Mucosa of gallbladder (tissue), 1 donor: ENCODE results near the gene SETMAR. TPM values are rescaled to one million over a fixed set of nuclear protein-coding genes. Genes with fewer than 3 reads are reported as not detected.
A peak's percentile ranks its signal among the peaks of the same experiment; 100 is the strongest.
"Not testable (repeated sequence)": the region's sequence is repeated elsewhere in the genome, so short reads cannot be mapped to it uniquely, and the experiment has no call there.

Experiments
- DNase-seq: peaks from one replicate; pipeline ENCODE4 v3.0.0-alpha.2; 2020; ENCODE audit warnings: low spot score
- total RNA-seq: library from RNA; stranded (reverse); gene quantifications from one replicate; pipeline ENCODE4 v1.2.1, GENCODE V29; 2021
- donor health status: DM: no; HTN: no; CAD: no.

SETMAR gene
- total RNA-seq, 1 donor from 2014 or later = 21.9 TPM

DNA sequence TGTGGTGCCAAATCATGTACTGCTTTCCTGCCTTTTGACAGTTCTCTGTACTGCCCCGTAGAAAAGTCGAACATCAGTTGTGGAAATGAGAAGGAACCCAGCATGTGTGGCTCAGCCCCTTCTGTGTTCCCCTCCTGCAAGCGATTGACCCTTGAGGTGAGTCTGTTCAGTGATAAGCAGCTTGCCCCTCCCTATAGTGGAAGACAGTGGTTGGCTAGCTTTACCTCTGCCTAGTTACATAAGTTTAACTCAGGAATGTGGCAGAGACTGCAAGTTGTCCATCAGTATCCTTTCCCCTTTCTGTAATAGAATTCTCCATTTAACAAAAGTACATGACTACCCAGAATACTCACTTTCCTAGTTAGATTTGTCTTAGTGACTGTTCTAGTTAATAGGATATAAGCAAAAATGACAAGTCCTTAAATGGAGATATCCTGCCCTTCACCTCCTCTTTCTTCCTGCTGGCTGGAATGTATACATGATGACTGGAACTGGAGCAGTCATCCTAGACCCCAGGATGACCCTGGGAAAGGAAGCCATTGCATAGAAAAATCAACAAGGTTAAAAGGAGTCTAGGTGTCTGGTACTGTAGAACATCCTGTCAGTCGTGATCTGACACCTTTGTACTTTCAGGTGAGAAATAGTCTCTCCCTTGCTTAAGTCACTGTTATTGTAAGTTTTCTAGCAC lies 10.6 kb downstream of the SETMAR start:
- no peak for DNase-seq

DNA sequence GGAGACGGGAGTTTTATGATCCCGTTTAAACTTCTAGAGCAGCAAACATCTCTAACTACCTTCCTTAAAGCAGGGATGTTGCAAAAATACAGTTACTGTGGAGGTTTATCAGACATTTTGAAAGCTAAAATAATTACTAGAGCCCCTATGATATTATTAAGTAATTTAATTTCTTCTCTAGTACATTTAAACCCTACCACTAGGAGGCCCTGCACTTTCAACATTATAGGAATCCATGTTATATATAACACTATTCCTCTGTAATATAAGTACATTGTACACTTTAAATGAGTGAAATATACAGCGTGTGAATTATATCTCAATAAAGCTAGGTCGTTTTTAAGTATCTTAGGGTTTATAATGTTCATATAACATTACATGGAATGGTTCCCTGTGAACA lies 11.5 kb downstream of the SETMAR start:
- DNase-seq = no peak

DNA sequence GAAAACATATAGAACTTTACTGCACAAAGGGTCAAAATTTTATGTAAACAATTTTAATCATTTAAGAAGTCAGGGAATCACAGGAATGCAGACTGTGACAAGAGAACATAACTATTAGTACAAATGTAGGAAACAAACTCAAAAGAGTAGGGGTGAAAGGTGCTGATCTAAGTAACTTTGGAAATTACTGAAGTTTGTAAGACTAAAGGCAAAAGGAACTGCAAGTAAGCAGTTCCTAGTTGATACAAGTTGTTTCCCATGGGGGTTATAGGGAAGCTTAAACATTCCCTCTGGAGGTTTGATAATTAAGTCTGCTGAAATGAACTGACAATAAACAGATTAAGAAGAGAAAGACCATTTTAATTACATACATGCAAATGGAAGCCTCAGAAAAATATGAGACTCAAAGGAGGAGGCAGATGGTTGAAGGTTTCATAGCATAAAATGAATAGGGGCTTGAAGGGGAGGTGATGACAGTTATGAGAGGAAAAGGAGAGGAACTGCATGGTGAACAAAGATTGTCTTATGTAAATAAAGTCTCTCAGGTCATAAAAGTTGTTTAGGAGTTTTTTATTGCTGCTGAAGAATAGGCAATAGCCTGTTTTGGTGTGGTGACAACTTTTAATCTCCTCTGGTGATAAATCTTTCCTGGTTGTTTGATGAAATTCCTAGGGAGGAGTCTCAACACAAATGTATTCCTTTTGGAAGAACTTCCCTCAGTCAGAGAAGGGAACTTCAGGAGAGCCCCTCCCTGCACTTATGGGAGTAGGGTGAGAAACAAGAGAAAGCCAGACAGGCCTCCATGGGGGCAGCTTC lies 17.1 kb downstream of the SETMAR start:
- no peak for DNase-seq

DNA sequence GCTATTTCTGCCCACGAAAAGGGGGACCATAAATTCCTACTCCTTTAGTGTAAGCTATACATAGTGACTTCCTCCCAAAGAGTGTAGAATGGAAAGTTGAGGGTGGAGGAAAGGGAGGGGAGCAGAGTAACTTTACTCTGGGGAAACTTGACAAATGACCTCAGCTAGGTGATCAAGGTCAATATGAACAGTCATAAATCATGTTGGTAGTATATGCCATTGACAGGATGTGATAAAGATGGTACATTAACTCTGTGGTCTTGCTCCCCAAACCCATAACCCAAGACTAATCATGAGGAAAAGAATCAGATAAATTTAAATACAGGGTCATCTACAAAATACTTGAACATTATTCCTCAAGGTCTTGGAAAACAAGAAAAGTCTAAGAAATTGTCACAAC lies 18.6 kb downstream of the SETMAR start:
- DNase-seq = no peak

DNA sequence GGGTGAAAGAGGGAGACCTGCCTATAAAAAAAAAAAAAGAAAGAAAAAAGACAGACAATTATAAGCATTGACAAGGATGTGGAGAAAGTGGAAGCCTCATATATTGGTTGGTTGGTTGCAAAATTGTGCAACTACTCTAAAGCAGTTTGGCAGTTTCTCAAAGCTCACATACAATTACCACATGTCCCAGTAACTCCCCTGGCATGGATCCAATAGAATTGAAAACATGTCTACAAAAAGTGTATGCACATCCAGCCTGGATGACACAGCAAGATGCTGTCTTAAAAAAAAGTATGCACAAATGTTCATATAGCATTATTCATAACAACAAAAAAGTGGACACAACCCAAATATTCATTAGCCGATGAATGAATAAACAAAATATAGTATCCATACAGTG lies 19.5 kb downstream of the SETMAR start:
- no peak for DNase-seq

DNA sequence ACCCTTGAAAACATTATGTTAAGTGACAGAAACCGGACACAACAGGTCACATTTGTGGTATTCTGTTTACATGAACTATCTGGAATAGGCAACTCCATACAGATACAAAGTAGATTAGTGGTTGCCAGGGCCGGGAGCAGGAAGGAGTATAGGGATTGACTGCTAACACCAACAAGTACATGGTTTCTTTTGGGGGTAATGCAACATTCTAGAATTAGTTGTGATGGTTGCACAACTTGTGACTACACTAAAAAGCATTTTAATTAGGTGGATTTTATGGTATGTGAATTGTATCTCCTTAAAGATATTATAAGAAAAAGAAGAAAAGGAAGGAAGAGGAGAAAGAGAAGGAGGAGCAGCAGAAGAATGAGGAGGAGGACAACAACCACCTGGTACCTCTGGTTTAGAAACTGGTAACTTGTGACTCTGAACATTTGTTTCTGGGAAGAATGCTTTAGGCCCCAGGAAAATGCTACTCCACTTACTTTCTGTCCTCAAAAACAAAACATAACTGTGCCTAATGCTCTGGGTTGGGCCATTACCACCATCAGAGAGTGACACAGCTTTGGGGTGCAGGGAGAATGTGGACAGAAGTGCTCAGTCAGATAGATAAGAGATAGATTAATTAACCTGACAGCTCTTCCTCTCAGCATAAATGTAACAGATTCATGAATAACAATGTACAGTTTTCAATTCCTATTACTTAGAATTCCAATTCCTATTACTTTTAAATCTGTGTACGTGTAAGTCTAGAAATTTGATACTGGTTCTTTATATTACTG lies 20.3 kb downstream of the SETMAR start:
- no peak for DNase-seq

DNA sequence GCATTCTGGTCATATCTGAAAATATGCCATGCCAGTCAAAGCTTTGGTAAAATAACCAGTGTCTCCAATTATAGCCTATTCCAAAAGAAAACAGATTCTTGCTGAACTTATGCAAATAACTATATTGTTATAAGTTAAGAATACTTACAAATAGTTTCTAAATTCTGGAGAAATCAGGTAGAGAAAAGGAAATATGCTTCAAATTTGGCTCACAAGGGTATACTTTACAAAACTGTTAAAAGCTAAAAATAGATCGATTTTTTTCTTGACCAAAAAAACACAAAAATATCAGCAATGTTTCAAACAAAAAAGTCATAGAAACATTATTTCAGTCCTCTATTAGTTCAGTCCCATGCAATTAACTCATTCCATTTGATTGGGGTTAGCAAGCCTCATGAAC lies 23.7 kb downstream of the SETMAR start:
- DNase-seq = no peak

DNA sequence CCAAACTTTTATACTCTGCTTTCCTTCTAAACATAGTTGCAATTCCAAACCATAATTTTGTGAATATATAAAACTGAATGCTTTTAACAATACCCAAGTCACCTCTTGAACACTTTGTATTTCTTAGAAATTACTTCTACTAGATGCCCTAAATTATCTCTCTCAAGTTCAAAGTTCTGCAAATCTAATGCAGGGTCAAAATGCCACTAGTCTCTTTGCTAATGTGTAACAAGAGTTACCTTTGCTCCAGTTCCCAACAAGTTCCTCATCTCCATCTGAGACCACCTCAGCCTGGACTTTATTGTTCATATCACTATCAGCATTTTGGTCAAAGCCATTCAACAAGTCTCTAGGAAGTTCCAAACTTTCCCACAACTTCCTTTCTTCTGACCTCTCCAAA lies 26.6 kb downstream of the SETMAR start:
- DNase-seq = not testable (repeated sequence)

DNA sequence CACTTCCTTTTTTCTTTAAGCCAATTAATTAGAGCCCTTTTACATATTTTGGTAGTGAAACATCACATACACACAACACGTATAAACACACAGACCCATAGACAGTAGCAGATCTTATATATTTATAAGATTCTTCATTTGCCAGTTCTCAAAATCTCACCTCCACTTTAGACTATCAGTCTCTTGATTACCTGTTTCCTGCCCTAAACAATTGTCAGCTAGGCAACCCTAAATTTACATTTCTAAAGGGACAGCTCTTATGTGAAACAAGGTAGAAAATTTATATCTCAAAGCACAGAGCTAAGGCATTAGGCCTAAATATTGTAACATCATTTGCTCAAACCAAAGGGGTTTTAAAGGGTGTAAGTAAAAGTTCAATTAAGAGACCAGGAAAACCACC lies 28.9 kb downstream of the SETMAR start:
- DNase-seq = no peak

DNA sequence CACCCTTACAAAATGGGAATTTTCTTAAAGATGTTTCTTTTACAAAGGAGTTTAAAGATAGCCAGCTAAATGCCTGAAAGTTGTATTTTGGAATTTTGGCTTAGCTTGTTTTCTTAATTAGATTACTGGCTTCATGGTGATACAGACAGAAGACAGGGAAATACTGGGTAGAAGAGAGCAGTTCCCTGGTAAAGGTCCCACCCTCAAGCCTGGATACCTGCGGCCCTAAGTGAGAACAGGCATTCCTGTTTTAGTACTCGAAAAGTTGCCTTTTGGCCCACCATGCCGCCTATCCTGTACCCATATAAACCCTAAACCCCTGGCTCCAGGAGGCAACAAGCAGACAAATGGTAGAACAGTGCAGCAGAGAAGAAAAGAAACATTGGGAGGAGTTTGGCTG lies 29.4 kb downstream of the SETMAR start:
- no peak for DNase-seq

DNA sequence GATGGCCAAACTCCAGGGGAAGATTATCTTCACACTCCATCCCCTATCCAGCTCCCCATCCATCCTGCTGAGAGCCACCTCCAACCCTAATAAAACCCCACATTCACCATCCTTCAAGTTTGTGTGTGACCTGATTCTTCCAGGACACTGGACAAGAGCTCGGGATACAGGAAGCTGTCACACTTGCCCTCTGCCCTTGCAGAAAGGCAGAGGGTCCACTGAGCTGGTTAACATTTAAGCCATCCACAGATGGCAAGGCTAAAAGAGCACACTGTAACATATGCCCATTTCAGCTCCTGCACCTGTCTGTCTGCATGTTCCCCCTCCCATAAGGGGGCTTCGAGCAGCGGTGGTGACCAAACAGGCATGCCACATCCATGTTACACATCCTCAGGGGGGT lies 29.8 kb downstream of the SETMAR start:
- no peak for DNase-seq

DNA sequence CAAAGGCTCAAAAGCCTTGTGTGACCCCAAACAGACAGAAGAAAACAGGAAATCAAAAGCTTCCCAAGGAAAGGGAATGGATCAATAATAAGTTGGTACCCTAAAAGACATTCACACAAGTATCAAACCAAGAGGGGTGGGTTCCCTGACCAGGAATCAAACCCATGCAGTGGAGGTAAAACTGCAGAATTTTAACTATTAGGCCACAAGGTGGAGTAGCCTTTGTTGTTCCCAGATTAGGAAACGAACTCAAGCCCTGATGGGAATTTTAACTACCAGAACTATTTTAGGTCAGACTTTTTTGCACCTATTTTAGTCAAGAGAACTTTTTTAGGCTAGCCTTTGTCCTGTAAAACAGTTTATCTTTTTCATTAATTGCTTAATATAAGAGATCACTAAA lies 31.4 kb downstream of the SETMAR start:
- DNase-seq = no peak

DNA sequence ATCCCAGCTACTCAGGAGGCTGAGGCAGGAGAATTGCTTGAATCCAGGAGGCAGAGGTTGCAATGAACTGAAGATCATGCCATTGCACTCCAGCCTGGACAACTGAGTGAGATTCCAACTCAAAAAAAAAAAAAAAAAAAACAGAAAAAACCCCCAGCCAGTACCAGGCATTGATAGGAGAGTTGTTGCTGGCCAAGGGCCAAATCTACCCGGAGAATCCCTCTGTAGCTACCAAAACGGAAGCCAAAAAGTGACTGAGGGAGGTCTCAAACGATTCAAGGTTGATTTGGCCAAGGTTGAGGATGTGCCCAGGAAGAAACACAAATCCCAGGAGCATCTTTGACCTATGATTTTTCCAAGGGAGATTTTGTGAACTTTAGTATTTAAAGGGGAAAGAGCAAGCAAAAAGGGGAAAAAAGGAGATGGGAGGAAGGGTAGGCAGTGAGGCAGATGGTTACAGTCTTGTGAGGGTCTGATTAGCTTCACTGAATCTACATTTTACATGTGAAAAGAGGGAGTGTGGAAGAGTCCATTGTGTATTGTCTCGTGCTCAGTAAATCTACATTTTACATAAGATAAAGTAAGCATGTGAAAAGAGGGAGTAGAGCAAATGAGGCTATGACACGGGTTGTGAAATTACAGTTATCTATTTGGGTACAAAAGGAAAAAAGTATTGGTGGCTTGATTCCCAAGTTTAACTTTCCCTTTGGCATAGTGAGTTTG lies 32.8 kb downstream of the SETMAR start:
- no peak for DNase-seq

DNA sequence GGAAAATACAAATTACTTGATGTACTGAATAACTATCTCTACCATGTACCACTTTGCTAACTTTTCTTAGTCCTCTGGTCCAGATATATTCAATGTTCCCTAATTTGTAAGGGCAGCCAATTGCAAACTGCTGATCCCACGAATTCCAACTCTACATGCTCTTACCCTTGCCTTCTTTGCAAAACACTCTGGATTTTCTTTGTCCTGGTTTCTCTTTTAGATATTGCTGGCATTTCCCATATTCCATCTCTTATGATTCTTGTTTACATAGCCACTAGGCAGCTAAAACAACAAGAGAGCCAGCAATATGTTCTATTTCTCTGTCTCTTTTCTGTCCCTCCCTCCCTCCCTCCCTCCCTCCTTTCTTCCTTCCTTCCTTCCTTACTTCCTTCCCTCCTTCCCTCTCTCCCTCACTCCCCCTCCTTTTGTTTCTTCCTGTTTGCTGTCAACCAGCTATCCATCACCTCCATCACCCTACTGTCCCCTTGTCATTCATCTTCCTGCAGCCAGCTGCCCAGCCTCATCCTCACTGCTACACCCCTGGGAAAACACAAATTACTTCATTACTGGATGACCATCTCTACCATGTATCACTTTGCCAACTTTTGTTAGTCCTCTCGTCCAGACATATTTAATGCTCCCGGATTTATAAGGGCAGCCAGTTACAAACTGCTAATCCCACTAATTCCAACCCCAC lies 33.8 kb downstream of the SETMAR start:
- no peak for DNase-seq

DNA sequence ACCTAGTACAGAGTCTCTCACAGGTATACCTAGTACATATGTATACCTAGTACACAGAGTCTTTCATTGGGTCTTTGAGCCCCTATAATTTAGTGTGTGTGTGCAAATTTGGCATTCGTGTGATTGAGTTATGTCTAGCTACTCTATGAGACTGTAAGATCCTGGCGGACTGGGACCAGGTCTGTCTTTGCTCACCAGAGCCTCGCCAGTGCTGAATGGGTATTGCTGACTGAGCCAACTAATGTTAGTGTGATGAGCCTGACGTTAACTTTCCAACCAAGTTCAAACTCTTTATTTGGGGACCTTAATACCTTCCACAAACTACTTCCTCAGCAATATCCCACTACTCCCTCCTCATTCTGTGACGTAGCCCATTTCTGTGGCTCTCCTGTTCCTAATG lies 35.6 kb downstream of the SETMAR start:
- DNase-seq = no peak

DNA sequence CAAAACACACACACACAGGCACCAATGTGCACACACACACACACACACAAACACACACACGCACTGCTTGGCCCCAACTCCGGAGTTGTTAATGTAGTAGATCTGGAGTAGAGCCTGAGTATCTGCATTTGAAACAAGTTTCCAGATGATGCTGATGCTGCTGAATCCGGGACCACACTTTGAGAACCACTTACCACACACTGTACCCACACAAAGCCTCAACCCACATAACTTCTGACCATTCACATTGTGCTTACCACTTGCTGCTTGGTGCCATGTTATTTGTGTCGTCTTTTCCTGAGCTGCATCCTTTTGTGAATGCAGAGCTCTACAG lies 36.9 kb downstream of the SETMAR start:
- no peak for DNase-seq

DNA sequence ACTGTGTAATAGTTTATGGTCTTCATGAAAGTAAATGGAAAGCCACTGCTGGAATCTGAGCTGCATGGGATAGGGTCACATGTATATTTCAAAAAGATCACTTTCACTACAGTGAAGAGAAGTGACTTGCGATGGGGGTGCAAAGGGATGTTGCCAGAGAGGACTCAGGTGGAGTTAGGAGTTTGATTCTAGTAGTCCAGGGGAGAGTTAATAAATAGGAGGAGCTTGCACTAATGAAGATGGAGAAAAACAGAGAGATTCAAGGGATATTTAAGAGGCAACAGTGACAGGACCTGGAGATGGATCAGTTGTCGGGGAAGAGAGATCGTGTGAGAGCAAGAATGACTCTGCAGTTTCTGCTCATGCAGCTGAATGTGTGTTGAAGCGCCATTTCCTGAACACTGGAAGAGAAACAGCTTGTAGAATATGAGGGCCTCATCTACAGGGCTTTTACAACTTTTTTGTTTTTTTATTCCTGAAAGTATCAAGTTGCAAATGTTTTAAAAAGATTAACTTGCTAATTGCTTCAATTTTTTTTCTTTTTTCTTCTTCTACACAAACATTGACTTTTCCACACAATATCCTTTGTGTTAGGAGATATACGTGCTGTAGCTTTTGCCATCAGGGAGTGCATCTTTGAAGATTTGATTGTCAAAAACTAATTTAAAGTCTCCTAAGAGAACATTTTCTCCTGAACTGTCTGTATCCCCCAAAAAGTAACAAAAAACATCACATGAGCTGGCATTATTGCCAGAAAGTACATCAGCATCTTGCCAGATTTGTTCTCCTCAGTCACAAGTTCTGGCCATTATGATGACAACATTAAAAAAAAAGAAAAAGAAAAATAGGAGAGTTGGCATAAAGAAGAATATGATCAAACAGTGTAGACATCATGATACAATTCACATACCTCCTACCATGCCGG lies 37.5 kb downstream of the SETMAR start:
- no peak for DNase-seq

DNA sequence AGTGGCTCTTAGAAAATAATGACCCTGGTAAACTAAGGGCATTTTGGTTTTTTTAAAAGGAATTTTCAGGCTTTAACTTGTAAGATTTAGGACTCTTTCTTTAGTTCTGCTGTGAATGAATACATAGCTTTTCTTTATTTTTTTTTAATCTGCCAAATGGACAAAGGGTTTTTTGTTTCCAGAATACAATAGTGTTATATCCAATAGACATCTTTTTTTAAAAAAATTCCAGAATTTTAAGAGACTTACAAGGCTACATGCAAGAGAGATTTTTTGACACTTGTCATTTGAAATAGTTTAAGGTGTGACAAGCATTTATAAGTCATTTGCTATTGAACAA lies 38.1 kb downstream of the SETMAR start:
- no peak for DNase-seq

DNA sequence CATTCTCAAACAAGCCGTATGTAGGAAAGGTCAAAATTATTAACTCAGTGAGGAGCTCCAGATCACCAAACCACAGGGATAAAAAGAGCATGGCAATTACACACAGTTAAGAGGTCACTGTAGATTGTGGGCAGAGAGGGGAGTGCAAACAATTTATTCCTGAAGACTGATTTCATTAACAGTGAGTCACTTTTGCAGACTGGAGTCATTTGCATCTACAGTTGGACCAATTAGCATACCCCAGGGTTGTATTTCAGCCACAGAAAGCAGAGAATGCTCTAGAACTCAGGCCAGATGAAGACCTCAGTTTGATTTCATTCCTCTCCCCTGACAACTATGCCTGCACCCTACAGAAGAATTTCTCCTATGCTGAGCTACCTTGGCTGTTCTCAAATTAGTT lies 40.1 kb downstream of the SETMAR start:
- no peak for DNase-seq

DNA sequence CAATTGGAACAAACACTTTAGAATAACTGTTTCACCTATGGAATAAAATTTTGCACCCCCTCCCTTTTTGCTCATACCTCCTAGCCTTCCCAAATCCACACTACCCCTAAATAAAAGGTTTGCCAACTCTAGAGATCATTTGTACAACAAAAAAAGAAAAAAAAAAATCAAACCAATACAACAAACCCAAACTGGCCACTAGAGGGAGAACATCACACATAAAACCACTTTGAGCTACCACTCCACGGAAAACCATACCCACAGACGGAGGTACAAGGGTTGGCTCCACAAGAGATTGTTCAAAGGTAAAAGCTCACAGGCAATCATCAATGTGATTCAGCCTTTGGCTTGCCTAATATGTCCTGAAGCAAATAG lies 47.6 kb downstream of the SETMAR start:
- peak; percentile 59 for DNase-seq
